Common myeloid progenitor, CD34-positive (primary cell): Measurements from ENCODE around the gene BCCIP.

Experiments used
- CTCF ChIA-PET: fragments of 350-600 bp; sonication (Branson Sonifier 250); formaldehyde crosslinking; loops from one replicate; lab custom pipeline; 2021; ENCODE audit warnings: antibody characterized with exemption; lab: Charles Lee
- POLR2A ChIA-PET: fragments of 350-600 bp; sonication (Branson Sonifier 250); formaldehyde crosslinking; loops from one replicate; lab custom pipeline; 2021; ENCODE audit warnings: antibody characterized with exemption; lab: Charles Lee
- DNase-seq, 3 donors: peaks; one replicate each; pipeline versions ENCODE4 v3.0.0 to v3.0.0-alpha.2; 2013
- H3K27ac ChIP-seq, 2 experiments: 1 replicate in 1 of 2; 2 replicates in 1 of 2; pipeline ENCODE4 v1.7.0; 2013; ENCODE audit warnings: inconsistent platforms in 2 of 2, low read length in 2 of 2, mild to moderate bottlenecking in 2 of 2, low read depth in 1 of 2, moderate library complexity in 1 of 2; ENCODE audit not compliant: severe bottlenecking in 2 of 2, insufficient read depth in 1 of 2, poor library complexity in 1 of 2
- H3K27me3 ChIP-seq, 5 experiments: replicated peaks in 2 of 5; 1 replicate in 3 of 5; 2 replicates in 2 of 5; pipeline versions ENCODE4 v1.6.1 to v1.7.0; 2013; ENCODE audit warnings: low read length in 4 of 5, mild to moderate bottlenecking in 2 of 5, moderate library complexity in 2 of 5, inconsistent platforms in 1 of 5; ENCODE audit not compliant: insufficient read depth in 5 of 5, control insufficient read depth in 4 of 5
- H3K36me3 ChIP-seq, 4 experiments: 1 replicate in 2 of 4; 2 replicates in 2 of 4; pipeline versions ENCODE4 v1.6.1 to v1.7.0; 2013; ENCODE audit warnings: low read length in 3 of 4, control low read depth in 1 of 4, mild to moderate bottlenecking in 1 of 4; ENCODE audit not compliant: control insufficient read depth in 4 of 4, insufficient read depth in 4 of 4
- H3K4me1 ChIP-seq, 4 experiments: 1 replicate in 3 of 4; 2 replicates in 1 of 4; pipeline versions ENCODE4 v1.6.1 to v1.7.1; 2013; ENCODE audit warnings: low read length in 3 of 4, mild to moderate bottlenecking in 3 of 4, control low read depth in 1 of 4, inconsistent platforms in 1 of 4, moderate library complexity in 1 of 4; ENCODE audit not compliant: control insufficient read depth in 4 of 4, insufficient read depth in 4 of 4; ENCODE audit errors: control extremely low read depth in 1 of 4
- H3K4me3 ChIP-seq, 7 experiments: 1 replicate in 4 of 7; 2 replicates in 3 of 7; pipeline versions ENCODE4 v1.5.1 to v1.7.0; 2013; ENCODE audit warnings: mild to moderate bottlenecking in 7 of 7, low read length in 6 of 7, moderate library complexity in 6 of 7, inconsistent platforms in 2 of 7, low read depth in 2 of 7, control low read depth in 1 of 7; ENCODE audit not compliant: insufficient read depth in 4 of 7, control insufficient read depth in 1 of 7; ENCODE audit errors: extremely low read depth in 1 of 7
- H3K9me3 ChIP-seq, 5 experiments: 1 replicate in 4 of 5; 2 replicates in 1 of 5; pipeline versions ENCODE4 v1.6.1 to v1.7.1; 2013; ENCODE audit warnings: low read length in 4 of 5, mild to moderate bottlenecking in 2 of 5, inconsistent platforms in 1 of 5, low read depth in 1 of 5, moderate library complexity in 1 of 5; ENCODE audit not compliant: control insufficient read depth in 4 of 5, insufficient read depth in 2 of 5; ENCODE audit errors: control extremely low read depth in 1 of 5
- WGBS: methylation state at CpG from one replicate; pipeline ENCODE4 v1.1.5; 2013; ENCODE audit not compliant: insufficient coverage; 5-methylcytosine and 5-hydroxymethylcytosine counted together

Gene BCCIP

DNA sequence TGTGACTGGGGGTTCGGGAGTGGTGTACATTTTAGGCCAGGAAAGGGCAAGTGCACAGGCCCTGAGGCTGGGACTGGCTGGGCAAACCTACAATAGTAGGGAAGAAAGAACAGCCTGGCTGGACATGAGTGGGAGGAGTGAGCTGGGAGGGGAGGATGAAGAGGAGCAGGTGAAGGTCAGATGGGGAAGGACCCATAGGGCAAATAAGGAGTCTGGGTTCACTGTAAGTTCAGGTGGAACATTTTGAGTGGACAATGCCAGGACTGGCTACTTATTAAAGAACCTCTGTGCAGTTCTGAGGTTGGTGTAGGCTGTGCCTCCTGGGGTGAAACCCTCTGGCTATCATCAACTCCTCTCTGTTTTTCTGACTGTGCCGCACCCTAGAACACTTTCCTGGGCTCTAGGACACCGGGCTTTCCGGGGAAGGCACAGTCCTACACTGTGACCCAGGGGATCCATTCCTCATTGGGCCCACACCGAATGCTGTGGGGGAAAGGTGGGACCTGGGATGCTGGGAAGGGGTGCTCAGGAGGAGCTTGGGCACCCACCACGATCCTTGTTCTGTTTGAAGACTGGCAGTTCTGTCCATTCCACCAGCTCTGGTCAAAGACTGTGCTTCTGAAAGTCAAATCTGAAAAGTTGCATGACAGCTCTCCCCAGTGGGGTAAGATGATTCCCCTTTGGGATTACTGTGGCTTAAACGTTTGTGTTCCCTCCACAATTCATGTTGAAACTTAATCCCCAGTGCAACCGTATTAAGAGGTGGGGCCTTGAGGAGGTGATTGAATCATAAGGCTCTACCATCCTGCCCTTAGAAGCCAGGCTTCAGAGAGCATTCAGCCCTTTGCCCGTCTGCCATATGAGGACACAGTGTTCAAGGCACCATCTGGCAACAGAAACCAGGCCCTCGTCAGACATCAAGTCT lies 43.7 kb upstream of the BCCIP start:
- ChIA-PET POLR2A (no interaction called here), CTCF (no interaction called here)
- no peak overlapping the region for H3K4me3 ChIP-seq
- H3K27me3 ChIP-seq: peaks cover 0 to 11% (median 0%) of the 10 kb centered on the region in 5 experiments
- 99% methylated on average over 8 of the region's 10 CpGs for WGBS
- H3K9me3 ChIP-seq: peaks cover 0 to 1% (median 0%) of the 10 kb centered on the region in 5 experiments
- DNase-seq: no peak
- H3K27ac ChIP-seq: no peak overlapping the region
- peaks cover 0 to 3% (median under 1%) of the 10 kb centered on the region in 4 experiments for H3K36me3 ChIP-seq
- H3K4me1 ChIP-seq: peaks cover 0 to 5% (median 2%) of the 10 kb centered on the region in 4 experiments

DNA sequence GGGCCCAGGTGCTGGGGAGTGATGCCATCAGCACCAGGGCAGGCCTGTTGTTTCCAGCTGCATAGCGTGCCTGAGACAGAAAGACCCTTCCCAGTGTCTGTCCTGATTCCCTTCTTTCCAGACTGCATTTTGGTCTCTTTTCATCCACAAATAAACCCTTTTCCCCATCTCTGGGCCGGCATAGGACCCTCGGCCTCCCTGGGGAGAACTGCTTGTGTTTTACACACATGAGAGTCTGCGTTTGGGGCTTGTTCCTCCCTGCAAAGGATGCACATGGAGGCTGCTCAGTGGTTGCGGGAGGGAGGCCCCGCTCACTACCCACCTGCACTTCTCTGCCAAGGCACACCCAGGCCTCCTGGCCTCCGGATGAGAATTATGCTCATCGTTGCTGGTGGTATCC lies 42.0 kb upstream of the BCCIP start:
- no peak overlapping the region for H3K27ac ChIP-seq
- peaks cover 0 to 3% (median under 1%) of the 10 kb centered on the region in 4 experiments for H3K36me3 ChIP-seq
- ChIA-PET POLR2A (no interaction called here), CTCF (no interaction called here)
- no peak for DNase-seq
- 100% methylated on average over 7 of the region's 8 CpGs for WGBS
- H3K27me3 ChIP-seq: no peaks in the 10 kb centered on the region
- no peak overlapping the region for H3K4me3 ChIP-seq
- peaks cover 0 to 5% (median 2%) of the 10 kb centered on the region in 4 experiments for H3K4me1 ChIP-seq
- H3K9me3 ChIP-seq: peaks cover 0 to 1% (median 0%) of the 10 kb centered on the region in 5 experiments

DNA sequence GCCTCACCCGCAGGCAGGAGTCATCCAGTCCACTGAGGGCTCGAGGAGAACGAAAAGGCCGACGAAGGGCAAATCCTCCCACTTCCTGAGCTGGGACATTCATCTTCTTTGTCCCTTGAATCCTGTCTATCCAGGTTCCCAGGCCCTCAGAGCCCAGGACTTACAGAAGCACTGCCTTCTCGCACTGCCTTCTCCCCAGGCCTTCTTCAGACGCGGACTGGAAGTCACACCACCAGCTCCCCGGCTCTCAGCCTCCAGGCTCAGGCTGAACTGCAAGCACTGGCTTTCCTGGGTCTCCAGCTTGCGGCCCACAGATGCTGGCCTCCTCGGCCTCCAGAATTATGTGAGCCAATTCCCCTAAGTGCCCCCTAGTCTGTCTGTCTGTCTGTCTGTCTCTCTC lies 41.3 kb upstream of the BCCIP start:
- peaks cover 0 to 3% (median under 1%) of the 10 kb centered on the region in 4 experiments for H3K36me3 ChIP-seq
- no peak for DNase-seq
- H3K4me1 ChIP-seq: peaks cover 0 to 5% (median 2%) of the 10 kb centered on the region in 4 experiments
- WGBS: 95% methylated on average over 10 of the region's 11 CpGs
- H3K27ac ChIP-seq: no peak overlapping the region
- ChIA-PET CTCF (no interaction called here), POLR2A (no interaction called here)
- H3K27me3 ChIP-seq: no peaks in the 10 kb centered on the region
- H3K9me3 ChIP-seq: peaks cover 0 to 1% (median 0%) of the 10 kb centered on the region in 5 experiments
- H3K4me3 ChIP-seq: no peak overlapping the region

DNA sequence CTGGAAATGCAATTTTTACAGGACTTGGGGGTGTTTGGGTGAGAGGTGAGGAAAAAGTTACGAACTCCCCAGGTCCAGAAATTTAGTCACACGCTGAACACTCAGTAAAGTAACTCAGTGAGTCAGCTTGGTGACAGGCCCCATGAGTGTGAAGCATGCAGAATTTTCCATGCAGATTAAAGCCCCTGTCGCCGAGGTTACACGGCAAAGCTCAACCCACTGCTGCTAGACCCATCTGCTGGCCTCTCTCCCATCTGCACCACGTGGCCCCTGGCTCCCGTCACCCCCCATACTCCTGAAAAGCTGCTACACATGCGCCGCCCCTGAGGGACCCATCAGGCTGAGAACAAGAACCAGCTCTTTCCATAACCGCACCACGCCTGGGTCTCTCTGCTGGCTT lies 40.7 kb upstream of the BCCIP start:
- no peak overlapping the region for H3K27ac ChIP-seq
- peaks cover 0 to 5% (median 2%) of the 10 kb centered on the region in 4 experiments for H3K4me1 ChIP-seq
- POLR2A ChIA-PET: no interaction called here
- DNase-seq: no peak
- CTCF ChIA-PET: no interaction called here
- H3K9me3 ChIP-seq: peaks cover 0 to 1% (median 0%) of the 10 kb centered on the region in 5 experiments
- H3K27me3 ChIP-seq: no peaks in the 10 kb centered on the region
- peaks cover 0 to 3% (median under 1%) of the 10 kb centered on the region in 4 experiments for H3K36me3 ChIP-seq
- WGBS: 97% methylated on average over 9 of the region's 11 CpGs
- H3K4me3 ChIP-seq: no peak overlapping the region

DNA sequence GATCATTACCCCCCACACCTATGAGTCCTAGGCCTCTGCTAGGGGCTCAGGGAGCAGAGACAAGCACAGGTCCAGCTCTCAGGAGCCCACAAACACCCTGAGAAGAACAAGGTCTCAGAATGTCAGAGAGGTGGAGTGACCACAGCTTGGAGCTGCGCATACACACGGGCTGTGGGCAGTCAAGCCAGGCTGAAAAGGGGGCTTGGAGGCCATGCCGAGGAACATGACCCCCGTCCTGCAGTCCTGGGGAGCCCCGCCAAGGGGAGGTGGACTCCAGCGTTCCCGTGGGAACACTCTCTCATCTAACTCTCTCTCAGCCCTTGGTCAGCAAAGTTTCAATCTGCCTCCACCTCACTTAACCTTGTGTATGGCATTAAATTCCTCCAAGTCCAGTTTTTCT lies 39.9 kb upstream of the BCCIP start:
- peaks cover 0 to 1% (median 0%) of the 10 kb centered on the region in 5 experiments for H3K9me3 ChIP-seq
- H3K36me3 ChIP-seq: peaks cover 0 to 7% (median 2%) of the 10 kb centered on the region in 4 experiments
- DNase-seq: no peak
- 100% methylated on average over 4 of the region's 7 CpGs for WGBS
- H3K27ac ChIP-seq: no peak overlapping the region
- CTCF ChIA-PET: no interaction called here
- H3K27me3 ChIP-seq: no peaks in the 10 kb centered on the region
- POLR2A ChIA-PET: no interaction called here
- no peak overlapping the region for H3K4me3 ChIP-seq
- peaks cover 4 to 8% (median 5%) of the 10 kb centered on the region in 4 experiments for H3K4me1 ChIP-seq

DNA sequence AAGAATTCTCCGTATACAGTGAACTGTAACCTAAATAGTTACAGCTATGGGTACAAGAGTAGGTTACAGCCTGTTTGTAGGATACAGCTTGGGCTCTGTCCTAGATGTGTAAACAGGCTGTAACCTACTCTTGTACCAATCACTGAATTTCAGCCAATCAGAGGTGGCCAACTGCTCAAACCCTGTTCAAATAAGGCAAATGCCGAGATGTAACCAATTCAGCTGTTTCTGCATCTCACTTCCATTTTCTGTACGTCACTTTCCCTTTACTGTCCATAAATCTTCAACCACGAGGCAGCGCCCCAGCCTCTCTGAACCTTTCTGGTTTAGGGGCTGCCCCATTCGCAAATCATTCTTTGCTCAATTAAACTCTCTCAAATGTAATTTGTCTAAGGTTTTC lies 39.4 kb upstream of the BCCIP start:
- CTCF ChIA-PET: no interaction called here
- peaks cover 0 to 1% (median 0%) of the 10 kb centered on the region in 5 experiments for H3K9me3 ChIP-seq
- H3K4me1 ChIP-seq: peaks cover 5 to 14% (median 10%) of the 10 kb centered on the region in 4 experiments
- peak overlapping the region in 2 of 7 experiments; percentile 20 to 35 for H3K4me3 ChIP-seq
- 32% methylated on average over 4 of the region's 6 CpGs for WGBS
- peaks cover 0 to 12% (median 2%) of the 10 kb centered on the region in 4 experiments for H3K36me3 ChIP-seq
- no peaks in the 10 kb centered on the region for H3K27me3 ChIP-seq
- POLR2A ChIA-PET: no interaction called here
- H3K27ac ChIP-seq: no peak overlapping the region
- DNase-seq: peak; percentile 12 to 59 (median 43)

DNA sequence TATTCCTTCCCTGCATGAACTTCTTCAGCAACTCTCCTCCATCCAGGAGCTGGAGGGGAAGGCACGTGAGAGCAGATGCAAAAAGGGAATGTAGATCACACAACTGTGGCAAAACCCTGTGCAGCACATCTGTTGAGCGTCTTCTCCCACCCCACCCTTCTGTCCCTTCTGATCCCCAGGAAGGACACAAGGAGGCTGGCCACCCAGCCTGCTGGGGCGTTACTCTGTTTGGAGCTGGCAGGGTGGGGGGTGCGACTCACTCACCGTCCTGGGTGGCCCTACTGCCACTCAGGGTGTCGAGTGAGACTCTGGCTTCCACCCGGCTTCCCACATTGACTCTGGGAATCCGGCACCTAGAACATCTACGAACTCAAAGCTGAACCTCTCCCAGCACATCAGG lies 37.6 kb upstream of the BCCIP start:
- Histone ChIP-seq H3K4me1 (peaks cover 5 to 15% (median 11%) of the 10 kb centered on the region in 4 experiments), H3K27ac (no peak overlapping the region), H3K4me3 (no peak overlapping the region), H3K27me3 (no peaks in the 10 kb centered on the region), H3K9me3 (no peaks in the 10 kb centered on the region), H3K36me3 (peaks cover 0 to 23% (median 2%) of the 10 kb centered on the region in 4 experiments)
- DNase-seq: no peak
- POLR2A ChIA-PET: no interaction called here
- CTCF ChIA-PET: interaction anchor here (1.3 kb wide), 1 partner anchor 14 kb away, joined by 4 read pairs; no protein-coding TSS in a partner anchor
- 97% methylated on average over 8 of the region's 9 CpGs for WGBS
